GM19397 (cell line): Measurements from ENCODE around the gene MDFIC.

Experiments used
- ATAC-seq: cut with Tn5 transposase; IDR thresholded peaks from one replicate; pipeline ENCODE4 v1.9.1; 2021; ENCODE audit warnings: mild to moderate bottlenecking, moderate library complexity; ENCODE audit not compliant: unreplicated experiment

Gene MDFIC

DNA sequence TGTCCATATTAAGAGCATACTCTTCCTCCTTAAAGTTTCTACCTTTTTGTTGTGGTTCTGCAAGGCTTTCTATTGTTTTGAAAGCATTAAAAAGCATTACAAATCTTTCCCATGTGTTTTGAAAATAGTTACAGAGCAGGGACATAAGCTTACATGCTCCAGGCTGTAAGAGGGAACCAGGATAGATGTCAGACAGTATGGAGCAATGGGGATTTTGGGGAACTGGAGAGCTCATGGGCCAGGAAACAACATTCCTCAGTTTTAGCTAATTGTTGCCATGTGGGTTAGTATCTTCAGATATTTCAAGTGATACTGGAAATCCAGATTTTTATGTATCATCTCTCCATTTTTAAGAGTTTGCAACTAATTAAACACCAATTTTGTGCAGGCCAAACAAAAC is 3.5 kb downstream of the MDFIC start:
- no peak for ATAC-seq

DNA sequence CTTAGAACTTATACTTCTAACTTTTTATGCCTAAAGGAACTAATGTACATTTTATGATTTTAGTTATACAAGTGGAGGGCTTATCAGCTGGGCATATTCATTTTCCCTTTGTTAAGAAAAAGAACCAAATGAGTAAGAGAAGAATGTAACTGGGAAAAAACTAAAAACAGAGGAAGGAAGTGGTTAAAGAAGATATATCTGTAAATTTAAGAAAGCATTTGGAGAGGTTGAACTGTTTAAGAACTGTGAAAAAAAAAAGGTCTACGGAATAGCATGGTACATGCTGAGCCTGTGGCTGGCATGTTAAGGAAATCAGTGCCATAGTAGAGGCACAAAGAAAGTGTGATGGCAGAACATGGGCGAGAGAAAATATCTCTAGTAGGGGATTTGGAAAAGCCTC is 6.2 kb downstream of the MDFIC start:
- no peak for ATAC-seq

DNA sequence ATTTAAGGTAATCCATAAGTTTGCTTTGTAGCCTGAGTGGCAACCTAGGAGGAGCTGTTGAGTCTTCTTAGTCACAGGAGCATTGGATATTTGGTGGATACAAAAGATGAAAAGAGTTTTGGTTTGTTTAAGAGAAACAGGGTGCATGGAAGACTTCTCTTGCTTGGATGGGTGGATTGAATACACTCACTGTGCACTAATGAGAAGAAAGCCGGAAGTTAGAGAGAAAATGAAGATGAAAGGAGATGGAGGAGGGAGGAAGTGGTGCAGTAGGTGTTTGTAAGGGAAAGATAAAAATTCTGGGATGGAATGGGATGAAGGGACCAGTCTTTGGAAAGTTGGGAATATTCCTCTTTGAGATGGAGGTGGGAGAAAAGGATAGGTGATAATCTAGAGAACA is 7.7 kb downstream of the MDFIC start:
- ATAC-seq: no peak

DNA sequence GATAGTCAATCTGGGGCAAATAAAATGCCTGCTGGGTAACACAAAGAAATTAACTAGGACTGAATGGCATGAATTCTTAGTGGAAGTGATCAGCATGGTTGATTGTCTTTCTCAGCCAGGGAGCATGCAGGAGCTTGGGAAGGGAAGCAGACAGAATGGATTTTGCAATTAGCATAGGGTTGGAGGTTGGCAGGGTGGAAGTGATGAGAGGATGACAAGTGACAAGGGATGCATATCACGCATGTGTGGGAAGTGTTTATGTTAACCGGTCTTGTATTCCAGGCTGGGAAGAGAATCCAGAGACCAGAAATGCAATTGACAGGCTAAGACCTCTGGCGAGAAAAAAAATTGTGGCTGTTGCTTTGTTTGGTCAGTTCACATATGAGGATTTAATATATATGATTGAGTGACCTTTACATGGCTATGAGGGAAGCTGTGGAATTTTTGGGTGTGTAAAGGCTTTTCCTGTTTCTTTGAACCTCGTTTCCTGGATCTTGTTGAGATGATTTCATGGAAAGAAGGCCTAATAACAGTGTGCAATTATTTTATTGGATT is 8.3 kb downstream of the MDFIC start:
- no peak for ATAC-seq

- ATAC-seq: peak; percentile 39
These were observed 9.1 kb downstream of the MDFIC start for GRCh38 chr7:114930829-114931655.

- ATAC-seq: peak; percentile 81
These were observed 9.7 kb downstream of the MDFIC start for GRCh38 chr7:114931656-114932011.

DNA sequence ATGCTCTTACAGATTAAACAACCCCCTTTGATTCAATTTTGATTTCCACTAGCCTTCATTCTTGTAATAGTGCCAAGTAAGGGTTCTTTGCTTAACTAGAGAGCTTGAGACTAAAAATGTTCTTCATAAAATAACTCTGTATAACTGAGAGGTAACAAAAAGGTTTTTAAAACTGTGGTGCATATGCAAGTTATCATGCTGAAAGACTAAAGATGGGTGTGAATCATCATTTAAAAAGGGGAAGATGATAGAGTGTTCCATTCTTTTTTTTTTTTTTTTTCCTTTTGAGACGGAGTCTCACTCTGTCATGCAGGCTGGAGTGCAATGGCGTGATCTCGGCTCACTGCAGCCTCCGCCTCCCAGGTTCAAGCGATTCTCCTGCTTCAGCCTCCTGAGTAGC is 11.1 kb downstream of the MDFIC start:
- ATAC-seq: no peak

DNA sequence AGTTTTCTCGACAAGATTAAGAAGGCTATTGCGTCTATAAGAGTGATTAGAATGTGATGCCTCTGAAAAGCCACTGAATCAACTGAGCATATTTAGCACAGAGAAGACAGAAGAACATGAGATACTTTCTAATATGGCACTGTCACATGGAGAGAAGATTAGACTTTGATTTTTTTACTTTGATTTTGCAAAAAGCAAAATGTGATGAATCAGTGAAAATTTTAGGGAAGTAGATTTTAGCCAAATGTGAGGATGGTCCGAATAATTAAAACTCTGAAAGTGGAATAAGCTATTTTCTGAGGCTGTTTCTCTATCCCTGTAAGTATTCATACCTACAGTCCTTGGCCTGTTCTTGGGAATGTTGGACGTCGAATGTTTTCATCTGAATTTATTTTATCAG is 11.8 kb downstream of the MDFIC start:
- no peak for ATAC-seq

DNA sequence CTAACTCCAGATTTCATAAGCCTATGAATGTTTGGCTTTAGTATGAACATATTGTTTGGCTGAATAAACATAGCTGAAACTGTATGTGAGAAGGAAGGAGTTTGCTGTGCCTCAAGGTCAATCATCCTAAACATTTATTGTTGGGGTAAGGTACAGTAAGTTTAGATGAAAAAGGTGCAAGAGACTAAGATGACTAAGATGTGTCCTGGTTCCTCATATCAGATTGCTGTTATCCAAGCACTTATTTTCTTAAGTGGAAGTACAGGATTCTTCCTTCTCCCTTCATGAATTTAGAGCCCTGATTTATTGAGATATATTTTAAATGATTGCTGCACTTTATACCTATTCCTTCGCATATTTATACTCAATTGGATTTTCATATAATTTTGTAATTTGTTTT is 12.2 kb downstream of the MDFIC start:
- ATAC-seq: no peak

GRCh38 chr7:114934713-114935112 is 12.8 kb downstream of the MDFIC start:
- ATAC-seq: no peak

- no peak for ATAC-seq
These were observed 14.6 kb downstream of the MDFIC start for GRCh38 chr7:114936471-114936870.

GRCh38 chr7:114937446-114937845 is 15.6 kb downstream of the MDFIC start:
- ATAC-seq: no peak

GRCh38 chr7:114938785-114939184 is 16.9 kb downstream of the MDFIC start:
- ATAC-seq: no peak

- no peak for ATAC-seq
These were observed 17.7 kb downstream of the MDFIC start for GRCh38 chr7:114939484-114940097.

- no peak for ATAC-seq
These were observed 18.3 kb downstream of the MDFIC start for GRCh38 chr7:114940220-114940619.

DNA sequence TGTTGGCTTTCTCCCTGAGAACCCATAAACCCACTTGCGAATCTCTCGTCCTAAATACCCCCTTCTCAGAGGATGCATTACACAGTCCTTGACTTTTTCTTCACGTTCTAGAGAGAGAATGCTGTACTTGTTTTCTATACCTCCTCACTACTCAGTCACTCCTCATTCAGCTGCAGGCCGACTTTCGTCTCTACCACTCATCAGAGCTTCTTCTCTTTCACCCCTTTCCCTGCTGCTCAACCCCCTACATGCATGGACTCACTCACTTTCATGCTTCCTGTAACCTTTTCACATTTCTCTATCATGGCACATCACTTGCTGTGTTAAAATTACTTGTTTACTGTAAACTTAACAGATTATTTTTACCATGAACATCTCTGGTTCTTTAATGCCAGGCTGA is 19.8 kb downstream of the MDFIC start:
- no peak for ATAC-seq

- no peak for ATAC-seq
These were observed 20.7 kb downstream of the MDFIC start for GRCh38 chr7:114942446-114943175.

GRCh38 chr7:114943530-114943929 is 21.6 kb downstream of the MDFIC start:
- ATAC-seq: no peak

- ATAC-seq: no peak
These were observed 22.3 kb downstream of the MDFIC start for GRCh38 chr7:114943953-114944744.

DNA sequence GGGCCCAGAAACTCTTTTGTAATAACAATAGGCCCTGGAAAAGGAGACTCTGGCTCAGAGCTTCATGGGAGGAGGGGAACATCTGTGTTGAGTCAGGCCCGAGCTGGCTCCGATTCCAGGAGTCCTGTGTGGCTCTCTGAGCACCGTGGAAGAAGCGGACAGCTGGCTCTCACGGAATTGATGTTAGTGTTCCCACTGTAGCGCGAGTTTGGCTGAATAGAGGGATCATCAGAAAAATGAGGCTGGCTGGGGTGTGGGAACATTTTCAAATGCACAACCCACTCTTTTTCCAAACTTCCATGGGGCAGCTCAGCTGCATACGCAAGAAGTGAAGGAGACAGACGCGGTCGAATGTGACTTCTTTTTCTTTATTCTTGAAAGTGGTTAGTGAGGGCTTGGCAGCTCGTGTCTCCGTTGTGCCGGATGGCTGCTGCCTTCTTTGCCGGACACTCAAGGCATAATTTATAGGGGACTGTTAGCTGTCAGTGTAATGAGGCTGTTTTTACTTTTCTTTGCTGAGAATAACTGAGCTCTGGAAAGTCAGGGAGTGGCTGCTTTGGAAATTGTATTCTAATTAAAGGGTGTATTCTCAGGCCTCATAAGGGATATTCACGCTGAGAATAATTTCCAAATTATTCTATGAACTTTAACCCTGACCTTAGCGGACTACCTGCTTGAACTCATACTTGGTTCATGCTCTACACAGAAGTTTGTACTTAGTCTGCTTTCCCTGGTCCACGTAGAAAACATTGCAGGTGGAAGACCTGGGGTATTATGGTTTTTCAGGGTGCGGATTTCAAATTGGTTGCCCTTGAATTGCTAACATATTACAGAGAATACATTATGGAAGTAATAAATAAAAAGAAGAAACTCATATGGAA is 23.1 kb downstream of the MDFIC start:
- ATAC-seq: no peak
